ENCODE measurements around the gene DPP9.

DNA sequence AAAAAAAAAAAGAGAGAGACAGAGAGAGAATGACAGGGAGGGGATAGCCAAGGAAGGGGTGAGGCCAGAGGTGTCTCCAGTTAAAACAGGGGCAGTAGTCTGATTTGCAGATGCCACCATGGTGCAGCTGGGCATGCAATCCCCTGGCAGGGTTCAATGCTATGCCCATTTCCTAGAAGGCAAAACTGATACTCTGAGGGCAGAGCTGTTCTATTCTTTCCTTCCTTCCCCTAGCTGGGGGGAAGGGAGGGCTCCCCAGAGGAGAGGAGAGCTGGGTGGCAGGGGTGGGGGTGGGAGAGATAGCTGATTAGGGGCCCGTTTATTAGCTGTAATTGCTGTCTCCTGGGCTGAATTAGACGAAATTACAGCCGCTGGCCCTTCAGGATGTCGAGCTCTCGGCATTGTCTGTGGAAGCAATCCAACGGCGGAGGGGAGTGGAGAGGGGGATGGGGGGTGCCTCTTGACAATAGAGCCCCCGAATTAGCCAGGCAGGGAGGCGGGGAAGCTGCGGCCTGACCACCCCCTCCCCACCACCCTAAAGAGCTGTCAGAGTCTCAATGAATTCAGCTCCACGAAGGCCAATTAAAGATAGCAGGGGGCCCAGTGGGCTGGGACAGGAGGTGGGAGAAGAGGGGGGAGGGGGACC is 14.4 kb upstream of the DPP9 start:
- TF ChIP-seq, protein P1, sequence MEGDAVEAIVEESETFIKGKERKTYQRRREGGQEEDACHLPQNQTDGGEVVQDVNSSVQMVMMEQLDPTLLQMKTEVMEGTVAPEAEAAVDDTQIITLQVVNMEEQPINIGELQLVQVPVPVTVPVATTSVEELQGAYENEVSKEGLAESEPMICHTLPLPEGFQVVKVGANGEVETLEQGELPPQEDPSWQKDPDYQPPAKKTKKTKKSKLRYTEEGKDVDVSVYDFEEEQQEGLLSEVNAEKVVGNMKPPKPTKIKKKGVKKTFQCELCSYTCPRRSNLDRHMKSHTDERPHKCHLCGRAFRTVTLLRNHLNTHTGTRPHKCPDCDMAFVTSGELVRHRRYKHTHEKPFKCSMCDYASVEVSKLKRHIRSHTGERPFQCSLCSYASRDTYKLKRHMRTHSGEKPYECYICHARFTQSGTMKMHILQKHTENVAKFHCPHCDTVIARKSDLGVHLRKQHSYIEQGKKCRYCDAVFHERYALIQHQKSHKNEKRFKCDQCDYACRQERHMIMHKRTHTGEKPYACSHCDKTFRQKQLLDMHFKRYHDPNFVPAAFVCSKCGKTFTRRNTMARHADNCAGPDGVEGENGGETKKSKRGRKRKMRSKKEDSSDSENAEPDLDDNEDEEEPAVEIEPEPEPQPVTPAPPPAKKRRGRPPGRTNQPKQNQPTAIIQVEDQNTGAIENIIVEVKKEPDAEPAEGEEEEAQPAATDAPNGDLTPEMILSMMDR (IDR thresholded peaks at IDR 0.05), result no peak
- TF ChIP-seq POLR2A (IDR thresholded peaks at IDR 0.05) (no peak), EP300 (IDR thresholded peaks at IDR 0.05) (no peak), POLR2AphosphoS5 (IDR thresholded peaks at IDR 0.05) (no peak)

Data from gastroesophageal sphincter (tissue), 3 donors.